H9 (cell line): Measurements from ENCODE around the gene SIRT6. TPM values are rescaled to one million over a fixed set of nuclear protein-coding genes. Genes with fewer than 3 reads are reported as not detected.

Source experiments
- DNase-seq: peaks from one replicate; pipeline ENCODE4 v3.0.0-alpha.2; 2017
- H2AFZ ChIP-seq: one replicate; pipeline ENCODE4 v1.6.1; 2013; ENCODE audit warnings: mild to moderate bottlenecking, low read length, control low read depth, moderate library complexity
- H2AK5ac ChIP-seq: 2 replicates; pipeline ENCODE4 v1.6.1; 2013; ENCODE audit warnings: low read length, control low read depth, mixed read lengths; ENCODE audit not compliant: insufficient read length
- H2BK120ac ChIP-seq: one replicate; pipeline ENCODE4 v1.6.1; 2013; ENCODE audit warnings: low read depth, mild to moderate bottlenecking, low read length, control low read depth, inconsistent platforms; ENCODE audit not compliant: poor library complexity, severe bottlenecking
- H2BK12ac ChIP-seq: 2 replicates; pipeline ENCODE4 v1.6.1; 2013; ENCODE audit warnings: low read length, control low read depth, mixed read lengths, low read depth; ENCODE audit not compliant: insufficient read length
- H2BK15ac ChIP-seq: 2 replicates; pipeline ENCODE4 v1.6.1; 2013; ENCODE audit warnings: low read depth, low read length, control low read depth
- H2BK20ac ChIP-seq: one replicate; pipeline ENCODE4 v1.6.1; 2013; ENCODE audit warnings: low read depth, mild to moderate bottlenecking, low read length, control low read depth, inconsistent platforms; ENCODE audit not compliant: poor library complexity, severe bottlenecking
- H2BK5ac ChIP-seq: 2 replicates; pipeline ENCODE4 v1.6.1; 2013; ENCODE audit warnings: low read length, control low read depth, mixed read lengths; ENCODE audit not compliant: insufficient read length
- H3K14ac ChIP-seq: 2 replicates; pipeline ENCODE4 v1.6.1; 2013; ENCODE audit warnings: low read length, control low read depth; ENCODE audit not compliant: insufficient read depth
- H3K18ac ChIP-seq: 2 replicates; pipeline ENCODE4 v1.6.1; 2013; ENCODE audit warnings: low read depth, mild to moderate bottlenecking, mixed read lengths, low read length, control low read depth; ENCODE audit not compliant: insufficient read length
- H3K23ac ChIP-seq: 2 replicates; pipeline ENCODE4 v1.6.1; 2013; ENCODE audit warnings: low read length, control low read depth, mixed read lengths, low read depth; ENCODE audit not compliant: insufficient read length
- H3K23me2 ChIP-seq: 2 replicates; pipeline ENCODE4 v1.6.1; 2013; ENCODE audit warnings: low read depth, mild to moderate bottlenecking, mixed read lengths, low read length, control low read depth; ENCODE audit not compliant: insufficient read length, poor library complexity, severe bottlenecking
- H3K27ac ChIP-seq: 2 replicates; pipeline ENCODE4 v1.5.1; 2013; ENCODE audit warnings: low read length, control low read depth, mixed read lengths, low read depth; ENCODE audit not compliant: insufficient read length
- H3K27me3 ChIP-seq: 2 replicates; pipeline ENCODE4 v1.6.1; 2013; ENCODE audit warnings: low read length, control low read depth, inconsistent platforms; ENCODE audit not compliant: insufficient read depth
- H3K4ac ChIP-seq: 2 replicates; pipeline ENCODE4 v1.6.1; 2013; ENCODE audit warnings: low read depth, mild to moderate bottlenecking, control low read depth, inconsistent platforms, low read length, moderate library complexity
- H3K4me1 ChIP-seq: 2 replicates; pipeline ENCODE4 v1.6.1; 2013; ENCODE audit warnings: low read length, control low read depth, inconsistent platforms; ENCODE audit not compliant: insufficient read depth
- H3K4me2 ChIP-seq: 2 replicates; pipeline ENCODE4 v1.6.1; 2013; ENCODE audit warnings: low read length, control low read depth, mixed read lengths; ENCODE audit not compliant: insufficient read length, insufficient read depth
- H3K56ac ChIP-seq: 2 replicates; pipeline ENCODE4 v1.6.1; 2013; ENCODE audit warnings: low read depth, mild to moderate bottlenecking, mixed read lengths, low read length, control low read depth; ENCODE audit not compliant: insufficient read length
- H3K79me1 ChIP-seq: 2 replicates; pipeline ENCODE4 v1.6.1; 2013; ENCODE audit warnings: low read depth, mild to moderate bottlenecking, moderate library complexity, low read length, control low read depth, inconsistent platforms; ENCODE audit not compliant: insufficient read depth, poor library complexity, severe bottlenecking
- H3K79me2 ChIP-seq: 2 replicates; pipeline ENCODE4 v1.6.1; 2013; ENCODE audit warnings: low read length, control low read depth, inconsistent platforms; ENCODE audit not compliant: insufficient read depth
- H3K9ac ChIP-seq: 2 replicates; pipeline ENCODE4 v1.6.1; 2013; ENCODE audit warnings: low read length, control low read depth, mixed read lengths; ENCODE audit not compliant: insufficient read length; ENCODE audit errors: extremely low read depth
- H3K9me3 ChIP-seq: one replicate; pipeline ENCODE4 v1.6.1; 2013; ENCODE audit warnings: low read depth, low read length, inconsistent platforms; ENCODE audit not compliant: control insufficient read depth
- H3T11ph ChIP-seq: one replicate; pipeline ENCODE4 v1.6.1; 2013; ENCODE audit warnings: mild to moderate bottlenecking, low read length, control low read depth, inconsistent platforms
- H4K20me1 ChIP-seq: one replicate; pipeline ENCODE4 v1.6.1; 2013; ENCODE audit not compliant: control insufficient read depth, insufficient read length, insufficient read depth
- H4K5ac ChIP-seq: 2 replicates; pipeline ENCODE4 v1.6.1; 2013; ENCODE audit warnings: low read depth, mild to moderate bottlenecking, mixed read lengths, low read length, control low read depth; ENCODE audit not compliant: insufficient read length
- H4K8ac ChIP-seq: replicated peaks from 2 replicates; pipeline ENCODE4 v1.6.1; 2013; ENCODE audit warnings: low read length, control low read depth, mixed read lengths, low read depth; ENCODE audit not compliant: insufficient read length
- H4K91ac ChIP-seq: 2 replicates; pipeline ENCODE4 v1.6.1; 2013; ENCODE audit warnings: low read depth, mild to moderate bottlenecking, moderate library complexity, mixed read lengths, low read length, control low read depth; ENCODE audit not compliant: insufficient read length
- H3K27ac Mint-ChIP-seq, 3 experiments: 2 replicates in 2 of 3; 3 replicates in 1 of 3; pipeline ENCODE4 v1.8.0; 2020 to 2021; ENCODE audit warnings: mixed read lengths in 3 of 3, mild to moderate bottlenecking in 1 of 3, moderate library complexity in 1 of 3
- H3K27me3 Mint-ChIP-seq: 2 replicates; pipeline ENCODE4 v1.8.0; 2021; ENCODE audit warnings: low read depth, mild to moderate bottlenecking, moderate library complexity, mixed read lengths
- H3K36me3 Mint-ChIP-seq, 3 experiments: 2 replicates in 2 of 3; 3 replicates in 1 of 3; pipeline ENCODE4 v1.8.0; 2020 to 2021; ENCODE audit warnings: low read depth in 3 of 3, mixed read lengths in 3 of 3; ENCODE audit not compliant: insufficient read depth in 1 of 3
- H3K4me1 Mint-ChIP-seq, 2 experiments: 2 replicates each; pipeline ENCODE4 v1.8.0; 2020; ENCODE audit warnings: mixed read lengths in 2 of 2
- H3K4me3 Mint-ChIP-seq, 2 experiments: 2 replicates in 1 of 2; 3 replicates in 1 of 2; pipeline ENCODE4 v1.8.0; 2020 to 2021; ENCODE audit warnings: mild to moderate bottlenecking in 2 of 2, mixed read lengths in 2 of 2, moderate library complexity in 1 of 2
- H3K9me3 Mint-ChIP-seq, 2 experiments: 2 replicates in 1 of 2; 3 replicates in 1 of 2; pipeline ENCODE4 v1.8.0; 2020; ENCODE audit warnings: mild to moderate bottlenecking in 2 of 2, mixed read lengths in 2 of 2, moderate library complexity in 1 of 2
- CTCF ChIP-seq: fragments of 200-600 bp; sonication (generic); conservative IDR thresholded peaks from 3 replicates; pipeline ENCODE4 v1.8.0; 2021; ENCODE audit warnings: antibody characterized with exemption, mild to moderate bottlenecking
- WGBS: extraction: QIAGEN DNeasy Blood & Tissue Kit; methylation state at CpG from one replicate; pipeline ENCODE4 v1.1.7; 2013; ENCODE audit warnings: missing lambda C conversion rate, low lambda C conversion rate, mixed read lengths; ENCODE audit not compliant: insufficient read length; ENCODE audit errors: extremely low coverage; 5-methylcytosine and 5-hydroxymethylcytosine counted together
- total RNA-seq: library from RNA; stranded (reverse); gene quantifications from 2 replicates; pipeline ENCODE4 v1.2.1, GENCODE V29; 2021

SIRT6 gene
- total RNA-seq, 1 experiment from 2014 or later: 24.9 TPM

DNA sequence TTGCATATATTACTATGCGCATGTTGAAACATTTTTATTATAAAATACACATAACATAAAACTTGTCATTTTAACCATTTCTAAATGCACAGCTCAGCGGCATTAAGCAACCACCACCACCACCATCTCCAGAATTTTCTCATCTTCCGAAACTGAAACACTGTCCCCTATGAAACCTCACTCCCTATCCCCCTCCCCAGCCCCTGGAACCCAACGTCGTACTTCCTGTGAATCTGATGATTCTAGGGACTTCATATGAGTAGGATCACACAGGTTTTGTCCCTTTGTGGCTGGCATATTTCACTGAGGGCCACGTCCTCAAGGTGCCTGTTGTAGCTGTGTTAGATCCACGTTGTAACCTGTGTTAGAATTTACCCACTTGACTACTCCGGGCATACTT, 57.7 kb downstream of the SIRT6 start:
- Histone ChIP-seq H4K5ac (no peak overlapping the region), H4K8ac (no peak overlapping the region), H3K14ac (no peak overlapping the region), H3K9me3 (no peaks in the 10 kb centered on the region), H2BK20ac (no peak overlapping the region), H3T11ph (no peak overlapping the region), H3K27me3 (no peaks in the 10 kb centered on the region), H4K20me1 (no peaks in the 10 kb centered on the region), H3K4me2 (peak overlapping the region; percentile 54), H2BK120ac (no peak overlapping the region), H2BK15ac (no peak overlapping the region), H2AK5ac (no peak overlapping the region), H3K23me2 (peaks cover 11% of the 10 kb centered on the region), H3K18ac (no peak overlapping the region), H3K79me1 (peaks cover 7% of the 10 kb centered on the region), H3K23ac (no peak overlapping the region), H2AFZ (no peak overlapping the region), H3K4ac (no peak overlapping the region), H3K79me2 (peaks cover 10% of the 10 kb centered on the region; the same call in 1 of the 2 replicates), H3K56ac (no peak overlapping the region), H4K91ac (no peak overlapping the region), H2BK5ac (no peak overlapping the region), H3K9ac (no peak overlapping the region), H2BK12ac (no peak overlapping the region), H3K27ac (no peak overlapping the region), H3K4me1 (peaks cover 2% of the 10 kb centered on the region; the same call in 1 of the 2 replicates)
- Mint-ChIP-seq H3K27me3 (peaks cover 3% of the 10 kb centered on the region; the same call in 1 of the 2 replicates), H3K9me3 (no peaks in the 10 kb centered on the region; a peak in 2 of 5 replicates), H3K4me1 (peaks cover 12 to 14% of the 10 kb centered on the region in 2 experiments), H3K4me3 (peak overlapping the region; percentile 68 to 79), H3K27ac (peak overlapping the region in 1 of 3 experiments; percentile 28; a peak in 1 of 7 replicates), H3K36me3 (peaks cover 2 to 10% (median 8%) of the 10 kb centered on the region in 3 experiments; a peak in 5 of 7 replicates)
- no CpG with 5 or more reads among the region's 8 CpGs for WGBS
- DNase-seq: no peak
- no peak for TF ChIP-seq CTCF

Other genes starting within 250 kb of the SIRT6 start
- gene NMRK2, start 249.5 kb downstream of the SIRT6 start, total RNA-seq: 60.0 and 62.7 TPM in 2 replicates
- 114 and 121 TPM in 2 replicates for gene DAPK3, start 211.5 kb downstream of the SIRT6 start, total RNA-seq
- 3,615 and 3,676 TPM in 2 replicates for gene EEF2, start 197.1 kb downstream of the SIRT6 start, total RNA-seq
- 52.0 and 59.4 TPM in 2 replicates for gene PIAS4, start 174.8 kb downstream of the SIRT6 start, total RNA-seq
- 22.8 and 24.9 TPM in 2 replicates for gene ZBTB7A, start 115.7 kb downstream of the SIRT6 start, total RNA-seq
- 167 and 169 TPM in 2 replicates for gene MAP2K2, start 58.4 kb downstream of the SIRT6 start, total RNA-seq
- gene CREB3L3, start 28.9 kb downstream of the SIRT6 start, total RNA-seq: 0.15 TPM in 1 of 2 replicates, not detected in the other
- gene ANKRD24, start 126 bp upstream of the SIRT6 start, total RNA-seq: 2.4 and 2.8 TPM in 2 replicates
- gene EBI3, start 47.0 kb upstream of the SIRT6 start, total RNA-seq: 1.2 and 1.4 TPM in 2 replicates
- 31.0 and 33.6 TPM in 2 replicates for gene YJU2, start 64.5 kb upstream of the SIRT6 start, total RNA-seq
- gene SHD, start 96.7 kb upstream of the SIRT6 start, total RNA-seq: 2.7 and 4.4 TPM in 2 replicates
- 0.26 TPM in 1 of 2 replicates, not detected in the other for gene TMIGD2, start 119.8 kb upstream of the SIRT6 start, total RNA-seq
- 53.6 and 53.9 TPM in 2 replicates for gene FSD1, start 122.0 kb upstream of the SIRT6 start, total RNA-seq
- 19.0 and 20.2 TPM in 2 replicates for gene STAP2, start 156.3 kb upstream of the SIRT6 start, total RNA-seq
- gene MPND, start 161.0 kb upstream of the SIRT6 start, total RNA-seq: 37.0 and 38.2 TPM in 2 replicates
- 85.5 TPM in 2 replicates for gene SH3GL1, start 218.0 kb upstream of the SIRT6 start, total RNA-seq
- gene CHAF1A, start 220.1 kb upstream of the SIRT6 start, total RNA-seq: 143 and 148 TPM in 2 replicates